ENCODE measurements around the gene ADGRV1. TPM values are rescaled to one million over a fixed set of nuclear protein-coding genes. Genes with fewer than 3 reads are reported as not detected.

ADGRV1 gene
- total and polyA plus RNA-seq, 8 donors = 12.5 to 36.4 (median 16.9) TPM

- DNase-seq (no peak), ATAC-seq (no peak)
- H3K4me1 ChIP-seq = peaks cover 2 to 8% of the 10 kb centered on the region in 2 donors
- H3K27me3 ChIP-seq = no peaks in the 10 kb centered on the region
- TF ChIP-seq CTCF (IDR thresholded peaks at IDR 0.05) = no peak
- H3K9me3 ChIP-seq = no peaks in the 10 kb centered on the region
- intact Hi-C loops (cut with DNase I) = no loop called here
- H3K36me3 ChIP-seq = no peaks in the 10 kb centered on the region
- no peak overlapping the region for H3K4me3 ChIP-seq
- H3K27ac ChIP-seq = no peak overlapping the region
Observed at GRCh38 chr5:91132550-91132949, 574.0 kb downstream of the ADGRV1 start.

- H3K27me3 ChIP-seq = no peaks in the 10 kb centered on the region
- DNase-seq (no peak), ATAC-seq (no peak)
- no peak for TF ChIP-seq CTCF (IDR thresholded peaks at IDR 0.05)
- H3K4me1 ChIP-seq = peaks cover 0 to 2% of the 10 kb centered on the region in 2 donors
- H3K27ac ChIP-seq = no peak overlapping the region
- H3K4me3 ChIP-seq = no peak overlapping the region
- no peaks in the 10 kb centered on the region for H3K9me3 ChIP-seq
- no peaks in the 10 kb centered on the region for H3K36me3 ChIP-seq
- intact Hi-C loops (cut with DNase I) = no loop called here
Observed at GRCh38 chr5:91133183-91133582, 574.6 kb downstream of the ADGRV1 start.

GRCh38 chr5:91135475-91136248 lies 577.1 kb downstream of the ADGRV1 start:
- Histone ChIP-seq H3K27me3 (no peaks in the 10 kb centered on the region), H3K9me3 (no peaks in the 10 kb centered on the region), H3K36me3 (no peaks in the 10 kb centered on the region), H3K4me1 (peaks cover 0 to 15% of the 10 kb centered on the region in 2 donors), H3K27ac (no peak overlapping the region), H3K4me3 (no peak overlapping the region)
- no peak for TF ChIP-seq CTCF (IDR thresholded peaks at IDR 0.05)
- DNase-seq (no peak), ATAC-seq (no peak)
- intact Hi-C loops (cut with DNase I) = no loop called here

- TF ChIP-seq CTCF (IDR thresholded peaks at IDR 0.05) = no peak
- intact Hi-C loops (cut with DNase I) = no loop called here
- peaks cover 0 to 17% of the 10 kb centered on the region in 2 donors for H3K4me1 ChIP-seq
- H3K27ac ChIP-seq = no peak overlapping the region
- no peak for DNase-seq
- ATAC-seq = peak; percentile 66
- H3K27me3 ChIP-seq = no peaks in the 10 kb centered on the region
- H3K36me3 ChIP-seq = no peaks in the 10 kb centered on the region
- H3K9me3 ChIP-seq = no peaks in the 10 kb centered on the region
- H3K4me3 ChIP-seq = no peak overlapping the region
Observed at GRCh38 chr5:91136271-91136670, 577.7 kb downstream of the ADGRV1 start.

- H3K27ac ChIP-seq = no peak overlapping the region
- peaks cover 0 to 31% of the 10 kb centered on the region in 2 donors for H3K4me1 ChIP-seq
- TF ChIP-seq CTCF (IDR thresholded peaks at IDR 0.05) = no peak
- H3K9me3 ChIP-seq = no peaks in the 10 kb centered on the region
- H3K4me3 ChIP-seq = no peak overlapping the region
- intact Hi-C loops (cut with DNase I) = no loop called here
- H3K36me3 ChIP-seq = no peaks in the 10 kb centered on the region
- ATAC-seq (no peak), DNase-seq (no peak)
- H3K27me3 ChIP-seq = no peaks in the 10 kb centered on the region
Observed at GRCh38 chr5:91137647-91138046, 579.0 kb downstream of the ADGRV1 start.
